ENCODE measurements around the gene DHX9. TPM values are rescaled to one million over a fixed set of nuclear protein-coding genes. Genes with fewer than 3 reads are reported as not detected.

The DHX9 gene
- total and polyA plus RNA-seq, 9 of the 15 experiments (the other 6 are each of a cell fraction or from before 2014, with no cell fraction given) = 100 to 409 (median 294) TPM

GRCh38 chr1:182917378-182917777 lies 78.2 kb downstream of the DHX9 start:
- ChIA-PET POLR2A (no interaction called here), CTCF (ENCODE audit: low intra/inter-chr PET ratio) (no interaction called here)
- WGBS (ENCODE audit: insufficient coverage, low coverage, missing lambda C conversion rate) = 6% methylated on average over 3 of the region's 3 CpGs
- no TSS peak for BruUV-seq (replicated peaks)
- H4K20me1 ChIP-seq (replicated peaks; ENCODE audit: control insufficient read depth, insufficient read depth, low read length) = no peaks in the 10 kb centered on the region
- no peak for DNase-seq (ENCODE audit: extremely low read depth in 1 of 4, low spot score in 3 of 4)
- H3K4me3 ChIP-seq = no peak overlapping the region
- in situ Hi-C loops (cut with MboI) (no loop called here), intact Hi-C loops (cut with micrococcal nuclease) (no loop called here)
- no peaks in the 10 kb centered on the region for H3K79me2 ChIP-seq (ENCODE audit: control insufficient read depth, insufficient read depth, low read length)
- no peaks in the 10 kb centered on the region for H3K36me3 ChIP-seq (ENCODE audit: control insufficient read depth, insufficient read depth, low read length)
- H3K4me1 ChIP-seq (replicated peaks in 1 of 2; ENCODE audit: control insufficient read depth in 2 of 2, insufficient read depth in 2 of 2, low read length in 2 of 2) = no peaks in the 10 kb centered on the region
- no peak for ATAC-seq
- TF ChIP-seq E4F1 (CRISPR knock-in tag; IDR thresholded peaks at IDR 0.05; ENCODE audit: borderline replicate concordance) (no peak), SMARCC2 (IDR thresholded peaks at IDR 0.05; ENCODE audit: low read depth) (no peak), HSF4 (CRISPR knock-in tag; IDR thresholded peaks at IDR 0.05; ENCODE audit: borderline replicate concordance) (no peak), KLF6 (CRISPR knock-in tag; IDR thresholded peaks at IDR 0.05; ENCODE audit: borderline replicate concordance) (no peak)
- H2AFZ ChIP-seq (ENCODE audit: low read depth, low read length) = no peak overlapping the region
- FAIRE-seq = no peak
- no peak overlapping the region for H3K27ac ChIP-seq (ENCODE audit: extremely low read depth, low read depth, low read length)
- H3K9me1 ChIP-seq (ENCODE audit: control insufficient read depth, insufficient read depth, low read length) = no peaks in the 10 kb centered on the region
- H3K4me2 ChIP-seq (ENCODE audit: insufficient read depth, low read length) = no peak overlapping the region
- H3K27me3 ChIP-seq (ENCODE audit: control insufficient read depth in 2 of 2, insufficient read depth in 2 of 2, low read length in 2 of 2) = peaks cover 0 to 4% of the 10 kb centered on the region in 2 experiments; a peak in 2 of 5 replicates
- H3K9ac ChIP-seq (ENCODE audit: insufficient read depth in 1 of 2, low read depth in 2 of 2, low read length in 2 of 2) = no peak overlapping the region
- H3K9me3 ChIP-seq (replicated peaks; ENCODE audit: control insufficient read depth, insufficient read depth, low read depth, low read length) = peaks cover 3% of the 10 kb centered on the region; the same call in 1 of the 2 replicates

Data from K562 (cell line).